Measurements from ENCODE around the gene ARVCF.
A peak's percentile ranks its signal among the peaks of the same experiment; 100 is the strongest.

Gene ARVCF

GRCh38 chr22:19986410-19987341, 29.9 kb downstream of the ARVCF start:
- peak; percentile 21 for DNase-seq (ENCODE audit: low read depth)

DNA sequence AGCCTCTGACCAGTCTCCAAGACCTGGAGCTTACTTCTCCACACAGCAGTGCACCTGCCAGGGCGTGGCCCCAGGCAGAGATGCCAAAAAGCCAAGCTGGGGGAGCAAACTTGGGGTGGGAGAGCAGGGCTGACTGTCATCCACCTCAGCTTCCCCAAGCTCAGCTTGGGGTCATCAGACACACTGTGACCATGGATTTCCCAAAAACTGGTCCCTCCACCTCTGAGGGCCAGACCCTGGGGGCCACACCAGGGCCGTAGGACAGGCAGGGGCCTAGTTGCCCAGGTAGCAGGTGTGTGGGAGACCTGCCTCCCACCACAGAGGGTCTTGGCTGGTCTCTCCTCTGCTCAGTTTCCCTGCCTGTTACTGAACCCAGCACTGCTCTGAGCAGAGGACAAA, 30.6 kb downstream of the ARVCF start:
- no peak for DNase-seq (ENCODE audit: low read depth)

DNA sequence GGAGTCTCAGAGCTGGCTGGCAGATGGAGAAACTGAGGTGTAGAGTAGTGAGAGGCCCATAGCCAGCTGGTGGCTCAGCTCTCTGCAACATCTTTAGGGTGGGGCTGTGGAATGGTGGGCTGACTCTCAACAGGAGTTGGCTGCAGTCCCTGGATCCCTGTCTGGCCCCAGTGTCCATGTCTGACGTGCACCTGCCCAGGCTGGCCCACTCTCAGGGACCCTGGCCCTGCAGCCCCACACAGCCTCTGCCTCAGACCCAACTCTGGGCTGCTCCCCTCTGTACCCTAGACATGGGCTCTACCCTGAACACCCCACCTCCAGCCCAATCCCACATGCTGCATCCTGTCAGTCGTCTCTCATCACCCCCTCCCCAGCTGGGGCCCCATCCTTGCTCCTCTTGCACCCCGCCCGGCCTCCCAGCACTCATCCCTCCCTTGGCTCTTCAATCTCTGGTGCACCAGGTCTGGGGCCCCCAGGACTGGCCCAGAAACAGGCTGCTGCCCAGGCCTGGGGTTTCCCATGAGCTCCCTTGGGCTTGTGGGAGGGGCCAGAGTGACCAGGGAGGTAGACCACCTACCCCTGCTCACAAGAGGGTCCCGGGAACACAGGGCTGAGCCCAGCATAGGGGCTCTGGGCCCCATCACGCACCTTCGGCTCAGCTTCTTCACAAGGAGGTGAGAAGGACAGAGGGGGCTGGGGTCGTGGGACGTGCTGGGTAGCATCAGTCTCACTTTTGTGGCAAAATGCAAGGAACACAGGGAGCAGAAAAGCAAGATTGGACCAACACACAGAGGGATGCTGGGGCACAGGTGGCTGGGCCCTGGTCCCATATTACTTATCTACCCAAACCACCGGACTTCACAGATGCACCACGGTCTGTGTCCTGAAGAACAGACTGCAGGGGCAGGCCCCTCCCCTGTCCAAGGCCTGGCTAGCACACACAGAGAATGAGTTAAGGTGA, 31.5 kb downstream of the ARVCF start:
- DNase-seq (ENCODE audit: low read depth) = no peak

- no peak for DNase-seq (ENCODE audit: low read depth)
Observed at GRCh38 chr22:19984201-19984753, 32.3 kb downstream of the ARVCF start.

DNA sequence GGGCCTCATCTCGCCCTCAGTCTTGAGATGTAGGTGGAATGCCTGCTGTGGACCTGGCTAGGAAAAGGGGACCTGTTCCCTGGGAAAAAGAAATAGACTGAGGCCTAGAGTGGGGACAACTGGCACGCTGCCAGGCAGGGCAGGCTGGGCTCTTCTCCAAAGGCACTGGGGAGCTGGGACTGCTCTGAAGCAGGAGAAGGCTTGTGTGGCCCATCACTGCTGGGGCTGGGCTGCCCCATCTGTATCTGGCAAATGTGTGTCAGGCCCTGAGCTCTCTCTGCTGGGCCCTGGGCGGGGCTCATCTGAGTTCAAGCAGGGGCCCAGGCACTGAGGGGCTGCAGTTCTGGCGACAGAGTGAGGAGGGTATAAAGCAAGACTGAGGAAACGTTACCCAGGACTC, 32.9 kb downstream of the ARVCF start:
- DNase-seq (ENCODE audit: low read depth) = no peak

- no peak for DNase-seq (ENCODE audit: low read depth)
Observed at GRCh38 chr22:19982991-19983578, 33.5 kb downstream of the ARVCF start.

DNA sequence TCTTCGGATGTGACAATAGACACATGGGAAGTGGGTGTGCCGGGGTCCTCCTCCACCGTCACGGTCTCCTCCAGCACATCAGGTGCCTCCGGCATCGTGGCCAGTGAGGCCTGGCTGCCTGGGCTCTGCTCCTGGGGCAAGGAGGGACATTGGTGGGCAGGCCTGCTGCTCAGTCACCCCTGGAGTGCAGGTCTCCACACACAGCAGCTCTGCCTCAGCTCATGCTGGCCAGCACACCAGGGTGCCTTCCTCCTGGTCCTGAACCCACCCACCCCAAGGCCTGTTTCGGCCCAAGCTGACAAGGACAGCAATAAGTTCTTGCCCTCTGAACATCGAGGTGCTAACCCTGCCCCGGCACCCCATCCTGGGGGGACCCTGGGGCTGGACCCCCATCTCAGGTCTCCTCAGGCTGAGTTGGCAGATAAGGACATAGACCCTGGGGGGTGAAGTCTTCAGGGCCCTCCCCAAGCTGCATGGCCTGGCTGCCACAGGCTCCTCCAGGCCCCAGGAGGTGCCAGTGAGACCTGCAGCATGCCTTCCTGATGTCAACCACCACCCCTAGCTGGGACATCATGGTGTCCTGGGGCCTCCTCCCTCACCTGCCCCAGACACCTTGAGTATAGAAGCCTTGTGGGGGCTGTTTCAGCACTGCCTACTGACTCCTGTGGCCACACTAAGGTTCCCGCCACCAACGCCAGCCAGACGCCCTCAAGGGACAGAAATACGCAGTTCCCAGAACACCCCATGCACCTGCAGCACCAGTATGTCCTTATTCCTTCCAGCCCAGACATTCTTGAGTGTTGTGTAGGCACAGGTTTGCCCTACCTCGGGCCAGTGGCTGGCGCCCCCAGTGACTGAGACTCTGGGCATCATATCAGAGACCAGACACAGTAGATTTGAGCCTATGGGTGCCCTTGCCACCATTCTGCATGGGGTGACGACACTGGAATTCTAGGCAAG, 34.4 kb downstream of the ARVCF start:
- no peak for DNase-seq (ENCODE audit: low read depth)

DNA sequence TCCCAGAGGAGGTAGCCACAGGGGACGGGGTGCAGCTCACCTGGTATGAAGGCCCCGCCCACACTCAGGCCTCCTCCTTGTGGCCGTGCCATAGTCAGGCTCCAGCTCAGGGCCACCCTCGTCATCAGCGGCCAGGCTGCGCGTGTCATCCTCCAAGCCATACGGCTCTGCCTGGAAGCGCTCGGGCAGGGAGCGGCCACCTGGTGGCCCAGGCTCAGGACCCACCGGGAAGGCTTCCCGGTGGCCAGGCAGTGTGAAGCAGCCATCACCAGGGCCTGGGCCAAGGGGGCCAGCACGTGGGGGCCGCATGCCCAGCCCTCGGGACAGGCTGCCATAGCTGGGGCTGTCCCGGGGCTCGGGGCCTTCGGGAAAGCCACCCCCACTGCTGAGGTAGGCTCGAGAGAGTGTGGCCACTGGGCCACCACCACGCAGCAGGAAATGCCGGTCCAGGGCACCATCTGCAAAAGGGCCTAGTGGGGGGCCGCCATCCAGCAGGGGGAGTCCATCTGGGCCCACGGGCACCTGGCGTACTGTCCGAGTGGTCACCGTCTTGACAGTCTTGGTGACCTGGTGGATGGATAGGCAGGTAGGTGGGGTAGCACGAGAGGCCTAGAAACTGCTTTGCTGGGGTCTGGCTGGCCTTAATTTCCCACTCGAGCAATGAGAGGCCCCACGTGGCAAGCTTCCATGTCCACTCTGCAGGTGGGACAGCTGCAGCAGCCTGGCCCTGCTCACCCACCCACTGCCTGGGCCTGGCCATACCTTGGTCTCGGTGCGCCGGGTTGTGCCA, 35.3 kb downstream of the ARVCF start:
- DNase-seq (ENCODE audit: low read depth) = no peak

DNA sequence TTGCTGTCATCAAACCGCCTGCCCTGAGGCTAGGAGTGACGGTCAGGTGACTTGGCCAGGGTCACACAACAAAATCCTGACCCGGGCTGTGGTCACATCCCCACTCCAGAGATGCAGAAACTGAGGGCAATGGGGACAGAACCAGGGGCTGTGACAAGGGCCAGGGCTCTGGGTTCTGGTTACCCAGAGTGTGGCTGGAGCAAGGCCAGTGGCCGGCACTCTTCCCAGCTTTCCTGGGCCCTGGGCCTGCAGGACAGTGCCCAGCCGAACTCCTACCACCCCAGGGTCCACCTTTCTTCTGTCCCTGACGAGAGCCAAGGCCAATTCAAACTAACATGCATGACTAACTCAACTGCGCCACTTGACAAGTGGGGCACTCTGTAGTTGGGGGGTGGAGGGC, 35.9 kb downstream of the ARVCF start:
- DNase-seq (ENCODE audit: low read depth) = no peak

- DNase-seq (ENCODE audit: low read depth) = no peak
Observed at GRCh38 chr22:19979712-19980493, 36.7 kb downstream of the ARVCF start.

- DNase-seq (ENCODE audit: low read depth) = no peak
Observed at GRCh38 chr22:19978748-19979147, 37.9 kb downstream of the ARVCF start.

DNA sequence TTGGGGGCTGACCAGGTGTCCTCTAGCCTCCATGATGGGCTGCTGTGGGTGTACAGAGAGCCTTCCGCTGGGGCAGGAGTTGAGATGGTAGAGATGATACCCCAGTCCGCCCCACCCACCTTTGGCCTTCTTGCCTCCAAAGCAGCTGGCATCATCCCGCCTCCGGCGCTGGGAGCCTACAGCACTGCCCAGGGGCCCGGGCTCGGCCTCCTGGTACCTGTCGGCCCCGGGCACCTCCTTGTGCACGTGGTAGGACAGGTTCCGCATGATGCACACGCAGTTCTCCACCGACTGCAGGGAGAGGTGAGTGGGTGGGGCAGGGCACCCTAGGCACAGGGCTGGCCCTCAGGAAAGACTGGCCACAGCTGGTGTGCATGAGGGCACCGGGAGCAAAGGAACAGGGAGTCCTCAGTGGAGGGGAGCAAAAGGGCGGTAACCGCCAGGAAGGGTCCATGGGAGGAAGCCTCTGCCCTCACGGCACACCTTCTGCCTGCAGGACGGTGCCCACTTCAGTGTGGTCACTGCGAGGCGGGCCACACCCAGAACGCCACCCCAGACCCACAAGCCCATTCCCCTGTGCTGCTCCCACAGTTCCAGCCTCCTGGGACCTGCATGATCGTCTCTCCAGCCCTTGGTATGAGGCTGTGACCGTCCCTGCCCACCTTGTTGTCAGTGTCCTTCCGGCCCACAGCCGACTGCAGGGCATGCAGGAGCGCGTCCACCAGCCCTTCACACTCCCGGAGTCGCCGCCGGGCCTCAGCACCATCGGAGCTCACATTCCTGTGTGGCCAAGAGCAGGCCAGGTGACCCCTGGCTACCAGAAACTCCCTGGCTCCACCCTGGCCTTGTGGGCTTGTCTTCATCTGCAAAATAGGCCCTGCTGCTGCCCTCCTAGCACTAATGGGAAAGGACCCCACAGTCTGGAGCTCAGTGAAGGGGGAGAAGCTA, 39.1 kb downstream of the ARVCF start:
- DNase-seq (ENCODE audit: low read depth) = no peak

DNA sequence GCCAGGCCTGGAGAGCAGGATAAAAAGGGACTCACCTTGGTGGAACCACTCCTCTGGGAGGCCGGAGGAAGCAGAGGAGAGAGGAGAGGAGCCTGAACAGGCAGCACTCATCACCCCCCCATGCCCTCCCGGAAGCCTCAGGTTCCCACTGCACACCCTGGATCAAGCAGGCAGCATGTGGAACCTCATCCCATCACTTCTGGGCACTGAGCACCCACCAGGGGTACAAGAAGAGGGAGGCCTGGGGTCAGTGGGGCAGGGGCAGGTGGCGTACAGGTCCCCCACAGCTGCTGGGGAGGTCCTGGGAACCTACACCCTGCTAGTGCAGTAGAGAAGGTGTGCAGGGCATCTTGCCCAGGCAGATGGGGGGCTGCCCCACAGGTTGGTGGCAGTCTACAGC, 40.0 kb downstream of the ARVCF start:
- DNase-seq (ENCODE audit: low read depth) = no peak

DNA sequence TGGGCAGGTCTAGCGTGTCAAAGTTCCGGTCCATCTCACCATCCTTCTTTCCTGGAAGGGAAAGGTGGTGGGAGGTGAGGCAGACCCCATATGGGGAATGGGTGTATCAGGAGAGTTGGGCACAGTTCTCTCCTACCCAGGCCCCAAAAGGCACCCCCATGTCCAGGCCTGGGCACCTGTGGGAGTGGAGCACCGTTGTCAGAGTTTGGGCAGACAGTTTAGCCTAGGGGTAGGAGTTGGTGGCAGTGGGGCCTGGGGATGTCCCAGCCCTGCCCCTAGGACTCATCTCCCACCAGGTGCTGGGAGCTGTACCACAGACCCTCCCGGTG, 41.0 kb downstream of the ARVCF start:
- no peak for DNase-seq (ENCODE audit: low read depth)

GRCh38 chr22:19974935-19975706, 41.5 kb downstream of the ARVCF start:
- no peak for DNase-seq (ENCODE audit: low read depth)

DNA sequence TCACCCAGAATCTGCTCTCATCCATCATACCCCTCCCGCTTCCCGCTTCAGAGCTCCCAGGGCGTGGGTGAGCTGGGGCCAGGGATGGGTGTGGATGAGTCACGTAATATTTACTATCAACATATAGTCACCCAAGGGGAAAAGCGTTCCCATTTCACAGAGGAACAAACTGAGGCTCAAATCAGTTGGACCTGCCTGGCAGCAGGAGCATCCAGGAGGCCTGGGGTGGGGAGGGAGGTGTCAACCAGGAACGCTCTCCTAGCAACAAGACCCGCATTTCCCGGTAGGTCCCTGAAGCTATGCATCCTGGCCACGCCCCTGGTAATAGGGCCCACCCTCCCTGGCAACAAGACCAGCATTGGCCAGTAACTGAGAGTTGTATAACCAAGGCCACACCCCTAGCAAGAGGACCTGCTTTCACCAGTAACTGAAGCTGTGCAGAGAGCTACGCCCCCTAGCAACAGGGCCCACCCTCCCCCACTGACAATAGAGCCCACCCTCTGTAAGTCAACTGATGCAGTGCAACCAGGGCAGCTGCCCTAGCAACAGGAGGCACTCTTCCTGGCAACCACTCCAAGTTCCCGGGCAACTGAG, 42.3 kb downstream of the ARVCF start:
- DNase-seq (ENCODE audit: low read depth) = no peak

Data from stimulated activated CD8-positive, alpha-beta memory T cell treated with anti-CD3 and anti-CD28 coated beads, Interleukin-15, amount 100 ng/mL, for 1 hour (primary cell).